IPS DF 6.9 (cell line): ENCODE measurements around the gene FHL2.

Experiments
- DNase-seq: peaks from one replicate; pipeline ENCODE4 v3.0.0-alpha.2; 2013; ENCODE audit warnings: low read depth, low spot score
- H3K27ac ChIP-seq: one replicate; pipeline ENCODE4 v1.5.1; 2013; ENCODE audit warnings: low read length, control low read depth
- H3K27me3 ChIP-seq: 2 replicates; pipeline ENCODE4 v1.6.1; 2013; ENCODE audit warnings: mild to moderate bottlenecking, low read length; ENCODE audit not compliant: control insufficient read depth, insufficient read depth
- H3K36me3 ChIP-seq: 2 replicates; pipeline ENCODE4 v1.6.1; 2013; ENCODE audit warnings: low read length; ENCODE audit not compliant: control insufficient read depth, insufficient read depth
- H3K4me1 ChIP-seq: 2 replicates; pipeline ENCODE4 v1.6.1; 2013; ENCODE audit warnings: low read length; ENCODE audit not compliant: control insufficient read depth, insufficient read depth
- H3K4me3 ChIP-seq: 2 replicates; pipeline ENCODE4 v1.5.1; 2013; ENCODE audit warnings: mild to moderate bottlenecking, low read length
- H3K9me3 ChIP-seq: 2 replicates; pipeline ENCODE4 v1.6.1; 2013; ENCODE audit warnings: low read length, inconsistent platforms; ENCODE audit not compliant: control insufficient read depth, insufficient read depth
- WGBS: extraction: QIAGEN DNeasy Blood & Tissue Kit; methylation state at CpG from one replicate; pipeline ENCODE4 v1.1.7; 2013; ENCODE audit warnings: mixed read lengths, missing lambda C conversion rate; ENCODE audit not compliant: insufficient read length, insufficient coverage; 5-methylcytosine and 5-hydroxymethylcytosine counted together

FHL2 gene

DNA sequence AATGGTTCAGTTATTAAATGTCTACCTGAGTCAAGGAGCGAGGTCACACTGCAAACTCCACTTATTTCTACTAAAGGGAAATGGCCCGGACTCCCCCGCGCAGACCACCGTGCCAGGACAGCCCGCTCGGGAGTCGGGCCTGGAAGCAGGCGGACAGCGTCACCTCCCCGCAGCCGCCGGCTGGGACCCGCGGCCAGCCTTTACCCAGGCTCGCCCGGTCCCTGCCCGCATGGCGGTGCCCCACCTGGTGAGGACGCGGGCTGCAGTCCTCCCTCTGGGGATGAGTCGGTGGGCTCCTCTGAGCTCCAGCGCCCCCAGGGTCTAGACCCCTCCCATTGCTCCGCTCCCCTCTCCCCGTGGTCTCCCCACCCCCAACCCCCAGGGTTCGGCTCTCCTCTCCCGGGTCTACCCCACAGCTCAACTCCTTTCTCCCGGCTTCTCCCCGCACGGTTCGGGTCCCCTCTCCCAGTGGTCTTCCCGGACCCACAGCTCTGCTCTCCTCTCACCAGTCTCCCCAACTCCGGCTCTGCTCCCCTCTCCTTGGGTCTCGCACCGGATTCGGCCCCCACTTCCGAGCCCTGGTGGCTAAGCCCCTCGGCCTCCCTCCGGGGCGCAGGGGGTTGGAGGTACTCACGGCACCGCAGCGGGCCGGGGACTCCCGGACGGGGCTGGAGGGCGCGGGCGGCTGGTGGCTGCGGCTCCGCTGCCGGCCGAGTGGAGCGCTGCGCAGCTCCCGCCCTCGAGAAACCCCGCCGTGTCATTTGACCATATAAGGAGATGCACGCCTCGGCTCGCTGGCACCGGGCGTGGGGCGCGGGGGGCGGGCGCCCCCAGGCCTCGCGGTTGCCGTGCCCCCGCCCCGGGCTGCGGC lies at the start of gene FHL2:
FHL2 (minus strand) TSS at position 716 of the 871 bp plus-strand sequence. CDS start 12,535 bp downstream, outside the sequence.
- H3K9me3 ChIP-seq: no peaks in the 10 kb centered on the region
- peak within 1 kb of the TSS; percentile 96 for H3K4me3 ChIP-seq
- no peaks in the 10 kb centered on the region; the same call in 1 of the 2 replicates for H3K27me3 ChIP-seq
- H3K27ac ChIP-seq: no peak within 1 kb of the TSS
- WGBS: no CpG with 5 or more reads among the region's 74 CpGs
- DNase-seq: peak; percentile 57
- H3K36me3 ChIP-seq: no peaks in the 10 kb centered on the region
- H3K4me1 ChIP-seq: no peaks in the 10 kb centered on the region; the same call in 1 of the 2 replicates

GRCh38 chr2:105447476-105447875 lies 48.6 kb upstream of the FHL2 start:
- Histone ChIP-seq H3K36me3 (no peaks in the 10 kb centered on the region), H3K4me1 (peaks cover 2% of the 10 kb centered on the region; the same call in 1 of the 2 replicates), H3K9me3 (no peaks in the 10 kb centered on the region), H3K27ac (no peak overlapping the region), H3K4me3 (no peak overlapping the region), H3K27me3 (no peaks in the 10 kb centered on the region)
- DNase-seq: no peak
- no CpG with 5 or more reads among the region's 4 CpGs for WGBS

DNA sequence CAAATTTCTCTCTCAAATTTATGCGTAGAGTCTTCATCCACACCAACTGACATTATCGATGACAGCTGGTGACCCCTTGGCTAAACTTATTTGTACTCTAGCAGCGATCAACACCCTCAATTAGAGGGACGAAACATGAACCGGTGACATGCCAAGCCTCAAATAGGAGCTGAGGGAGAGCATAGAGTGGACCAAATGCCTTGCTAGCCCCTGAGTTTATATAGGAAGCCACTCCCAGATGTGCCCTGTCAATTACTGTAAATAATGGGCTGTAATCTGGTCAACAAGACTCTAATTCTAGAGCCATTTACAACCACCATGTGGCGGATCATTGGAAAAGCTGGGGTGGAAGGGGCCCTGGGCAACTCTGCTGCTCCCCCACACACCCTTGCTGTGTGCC lies 47.6 kb upstream of the FHL2 start:
- no peaks in the 10 kb centered on the region for H3K9me3 ChIP-seq
- H3K27me3 ChIP-seq: no peaks in the 10 kb centered on the region
- H3K4me3 ChIP-seq: no peak overlapping the region
- WGBS: no CpG with 5 or more reads among the region's 6 CpGs
- DNase-seq: no peak
- H3K4me1 ChIP-seq: peaks cover 2% of the 10 kb centered on the region; the same call in 1 of the 2 replicates
- H3K36me3 ChIP-seq: no peaks in the 10 kb centered on the region
- no peak overlapping the region for H3K27ac ChIP-seq

GRCh38 chr2:105445976-105446375 lies 47.1 kb upstream of the FHL2 start:
- H3K4me1 ChIP-seq: peaks cover 2% of the 10 kb centered on the region; the same call in 1 of the 2 replicates
- DNase-seq: no peak
- H3K27ac ChIP-seq: no peak overlapping the region
- no peaks in the 10 kb centered on the region for H3K27me3 ChIP-seq
- no peaks in the 10 kb centered on the region for H3K9me3 ChIP-seq
- no peak overlapping the region for H3K4me3 ChIP-seq
- no CpG with 5 or more reads among the region's 9 CpGs for WGBS
- no peaks in the 10 kb centered on the region for H3K36me3 ChIP-seq

GRCh38 chr2:105445498-105445897 lies 46.6 kb upstream of the FHL2 start:
- no CpG with 5 or more reads among the region's 5 CpGs for WGBS
- H3K4me1 ChIP-seq: peaks cover 2% of the 10 kb centered on the region; the same call in 1 of the 2 replicates
- no peak overlapping the region for H3K27ac ChIP-seq
- no peak for DNase-seq
- H3K4me3 ChIP-seq: no peak overlapping the region
- H3K36me3 ChIP-seq: no peaks in the 10 kb centered on the region
- no peaks in the 10 kb centered on the region for H3K27me3 ChIP-seq
- no peaks in the 10 kb centered on the region for H3K9me3 ChIP-seq

GRCh38 chr2:105443617-105444598 lies 45.1 kb upstream of the FHL2 start:
- no peak for DNase-seq
- no CpG with 5 or more reads among the region's 10 CpGs for WGBS

DNA sequence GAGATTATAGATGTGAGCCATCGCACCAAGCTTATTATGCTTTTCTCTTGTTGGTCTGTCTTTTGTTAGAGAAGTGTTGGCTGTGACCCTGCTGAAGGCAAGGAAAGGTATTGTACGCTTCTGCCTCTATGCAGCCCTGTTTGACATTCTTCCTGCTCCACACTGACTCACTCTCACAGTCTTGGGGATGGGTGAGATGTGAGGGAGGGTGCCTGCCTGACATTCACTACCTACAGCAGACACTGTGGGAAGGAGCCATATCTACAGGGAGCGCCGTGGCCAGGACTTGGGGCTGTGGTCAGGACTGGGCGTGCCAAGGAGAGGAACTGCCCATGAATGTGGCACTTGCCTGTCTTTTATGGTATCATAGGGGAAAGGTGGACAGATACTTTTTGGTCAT lies 43.9 kb upstream of the FHL2 start:
- no peak for DNase-seq
- Histone ChIP-seq H3K36me3 (no peaks in the 10 kb centered on the region), H3K9me3 (no peaks in the 10 kb centered on the region), H3K27me3 (no peaks in the 10 kb centered on the region), H3K4me1 (peaks cover 3% of the 10 kb centered on the region; the same call in 1 of the 2 replicates), H3K4me3 (no peak overlapping the region), H3K27ac (no peak overlapping the region)
- WGBS: no CpG with 5 or more reads among the region's 5 CpGs

More at GRCh38 chr2:105443617-105444598, 45.1 kb upstream of the FHL2 start:
- Histone ChIP-seq H3K4me1 (peaks cover 2% of the 10 kb centered on the region; the same call in 1 of the 2 replicates), H3K4me3 (no peak overlapping the region), H3K27me3 (no peaks in the 10 kb centered on the region), H3K27ac (no peak overlapping the region), H3K9me3 (no peaks in the 10 kb centered on the region), H3K36me3 (no peaks in the 10 kb centered on the region)

GRCh38 chr2:105442056-105442455 lies 43.2 kb upstream of the FHL2 start:
- DNase-seq: no peak
- Histone ChIP-seq H3K27ac (no peak overlapping the region), H3K4me3 (no peak overlapping the region), H3K9me3 (no peaks in the 10 kb centered on the region), H3K4me1 (peaks cover 3% of the 10 kb centered on the region; the same call in 1 of the 2 replicates), H3K36me3 (no peaks in the 10 kb centered on the region), H3K27me3 (no peaks in the 10 kb centered on the region)
- WGBS: no CpG with 5 or more reads among the region's 2 CpGs

- Histone ChIP-seq H3K9me3 (no peaks in the 10 kb centered on the region), H3K27me3 (no peaks in the 10 kb centered on the region), H3K4me3 (no peak overlapping the region), H3K4me1 (peaks cover 3% of the 10 kb centered on the region; the same call in 1 of the 2 replicates), H3K27ac (no peak overlapping the region), H3K36me3 (no peaks in the 10 kb centered on the region)
- no CpG with 5 or more reads among the region's 5 CpGs for WGBS
- DNase-seq: no peak
These were observed 40.3 kb upstream of the FHL2 start for GRCh38 chr2:105439141-105439540.
